Left ventricle myocardium inferior (tissue), 1 donor: ENCODE data around the gene RAP1A. TPM values are rescaled to one million over a fixed set of nuclear protein-coding genes. Genes with fewer than 3 reads are reported as not detected.

ENCODE experiments used
- DNase-seq: peaks from one replicate; pipeline ENCODE4 v3.0.0-alpha.2; 2020
- H3K27ac ChIP-seq: fragments of 200-600 bp; replicated peaks from 2 replicates; pipeline ENCODE4 v1.8.0; 2021
- H3K27me3 ChIP-seq: fragments of 200-600 bp; 2 replicates; pipeline ENCODE4 v1.8.0; 2021; ENCODE audit warnings: low read depth
- H3K36me3 ChIP-seq: fragments of 200-600 bp; 2 replicates; pipeline ENCODE4 v1.8.0; 2021
- H3K4me1 ChIP-seq: fragments of 200-600 bp; 2 replicates; pipeline ENCODE4 v1.8.0; 2021
- H3K4me3 ChIP-seq: fragments of 200-600 bp; 2 replicates; pipeline ENCODE4 v1.8.0; 2021; ENCODE audit warnings: mild to moderate bottlenecking, moderate library complexity
- H3K9me3 ChIP-seq: fragments of 200-600 bp; replicated peaks from 2 replicates; pipeline ENCODE4 v1.8.0; 2021
- intact Hi-C: fragments of 100-400 bp; cut with micrococcal nuclease; formaldehyde crosslinking; loops from one replicate; pipeline ENCODE4 v1.11.0; 2022
- total RNA-seq: library from RNA; stranded (reverse); fragmentation: NEBNext Ultra II Directional; extraction: Animal tissue kit (Norgen Biotek cat#: 25700); gene quantifications from one replicate; pipeline ENCODE4 v1.2.1, GENCODE V29; 2021
- TF ChIP-seq, protein P1 (sequence below): fragments of 200-600 bp; IDR thresholded peaks from 2 replicates; pipeline ENCODE4 v1.8.0; 2021; ENCODE audit warnings: antibody characterized with exemption, mild to moderate bottlenecking, borderline replicate concordance
- donor health status: DM: no; HTN: yes; CAD: no; lungs with severe emphysema.

The RAP1A gene
- total RNA-seq, 1 donor from 2014 or later: 112 TPM

DNA sequence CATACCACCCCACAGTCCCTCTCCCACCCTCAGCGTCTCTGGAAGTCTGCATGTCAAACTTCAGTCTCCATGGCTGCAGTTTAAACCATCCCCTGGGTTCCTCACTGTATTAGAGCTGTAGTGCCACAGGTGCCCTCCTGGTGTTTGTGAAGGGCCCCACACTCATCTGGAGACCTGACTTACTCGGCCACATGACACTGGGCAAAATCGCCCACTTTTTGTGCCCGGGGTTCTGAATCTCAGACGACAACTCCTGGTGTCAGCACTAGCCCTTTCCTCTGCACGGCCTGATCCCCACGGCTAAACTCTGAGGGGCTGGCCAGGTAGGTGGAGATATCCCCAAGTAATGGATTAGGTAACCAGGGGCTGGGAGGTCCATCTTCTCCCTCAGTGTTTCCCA, 113.1 kb downstream of the RAP1A start:
- no peak overlapping the region for H3K4me3 ChIP-seq
- H3K36me3 ChIP-seq: peaks cover 13% of the 10 kb centered on the region
- intact Hi-C loops: no loop called here
- H3K27ac ChIP-seq: peak overlapping the region; percentile 98
- no peaks in the 10 kb centered on the region for H3K27me3 ChIP-seq
- TF ChIP-seq, protein P1, sequence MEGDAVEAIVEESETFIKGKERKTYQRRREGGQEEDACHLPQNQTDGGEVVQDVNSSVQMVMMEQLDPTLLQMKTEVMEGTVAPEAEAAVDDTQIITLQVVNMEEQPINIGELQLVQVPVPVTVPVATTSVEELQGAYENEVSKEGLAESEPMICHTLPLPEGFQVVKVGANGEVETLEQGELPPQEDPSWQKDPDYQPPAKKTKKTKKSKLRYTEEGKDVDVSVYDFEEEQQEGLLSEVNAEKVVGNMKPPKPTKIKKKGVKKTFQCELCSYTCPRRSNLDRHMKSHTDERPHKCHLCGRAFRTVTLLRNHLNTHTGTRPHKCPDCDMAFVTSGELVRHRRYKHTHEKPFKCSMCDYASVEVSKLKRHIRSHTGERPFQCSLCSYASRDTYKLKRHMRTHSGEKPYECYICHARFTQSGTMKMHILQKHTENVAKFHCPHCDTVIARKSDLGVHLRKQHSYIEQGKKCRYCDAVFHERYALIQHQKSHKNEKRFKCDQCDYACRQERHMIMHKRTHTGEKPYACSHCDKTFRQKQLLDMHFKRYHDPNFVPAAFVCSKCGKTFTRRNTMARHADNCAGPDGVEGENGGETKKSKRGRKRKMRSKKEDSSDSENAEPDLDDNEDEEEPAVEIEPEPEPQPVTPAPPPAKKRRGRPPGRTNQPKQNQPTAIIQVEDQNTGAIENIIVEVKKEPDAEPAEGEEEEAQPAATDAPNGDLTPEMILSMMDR: no peak
- DNase-seq: no peak
- H3K4me1 ChIP-seq: peaks cover 100% of the 10 kb centered on the region
- no peaks in the 10 kb centered on the region for H3K9me3 ChIP-seq

DNA sequence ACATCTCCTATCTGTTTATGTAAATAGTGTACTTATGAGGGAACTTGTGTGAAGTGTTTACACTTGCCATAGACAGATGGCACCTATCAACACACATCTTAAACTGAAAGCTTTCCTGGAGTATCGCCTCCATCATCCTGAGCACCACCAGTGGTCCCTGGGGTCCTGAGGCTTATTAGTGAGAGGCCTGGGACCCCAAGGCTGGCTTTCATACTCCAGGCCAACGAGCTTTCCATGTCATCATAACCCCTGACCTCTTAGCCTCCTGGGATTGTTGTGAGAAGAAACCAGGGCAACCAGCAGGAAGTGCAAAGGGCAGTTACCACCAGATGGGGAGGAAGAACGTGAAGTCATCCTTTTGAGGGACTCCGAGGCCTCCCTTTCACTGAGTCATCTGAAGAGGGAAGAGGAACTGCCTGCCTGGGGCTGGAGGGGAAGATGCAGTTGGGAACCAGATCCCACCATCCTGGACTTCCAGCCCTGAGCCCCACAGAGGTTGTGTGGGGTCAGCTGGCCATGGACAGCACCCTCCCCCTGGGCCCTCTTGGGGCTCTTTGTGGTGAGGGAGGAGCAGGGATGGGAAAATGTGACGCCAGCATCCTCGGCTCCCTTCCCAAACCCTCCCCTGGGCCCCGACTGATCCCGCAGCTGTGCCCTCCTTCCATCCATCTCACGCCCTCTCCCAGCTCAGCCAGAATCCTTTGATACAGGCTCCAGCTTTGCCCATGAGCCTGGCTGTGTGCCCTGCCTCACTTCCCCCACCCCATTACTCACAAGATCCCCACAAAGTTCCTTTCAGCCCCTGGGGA, 113.8 kb downstream of the RAP1A start:
- Histone ChIP-seq H3K4me1 (peaks cover 99% of the 10 kb centered on the region), H3K9me3 (no peaks in the 10 kb centered on the region), H3K27ac (peak overlapping the region; percentile 98), H3K27me3 (no peaks in the 10 kb centered on the region), H3K4me3 (peak overlapping the region; percentile 83), H3K36me3 (peaks cover 13% of the 10 kb centered on the region)
- DNase-seq: peak; percentile 74
- TF ChIP-seq, protein P1: no peak
- intact Hi-C loops: no loop called here

DNA sequence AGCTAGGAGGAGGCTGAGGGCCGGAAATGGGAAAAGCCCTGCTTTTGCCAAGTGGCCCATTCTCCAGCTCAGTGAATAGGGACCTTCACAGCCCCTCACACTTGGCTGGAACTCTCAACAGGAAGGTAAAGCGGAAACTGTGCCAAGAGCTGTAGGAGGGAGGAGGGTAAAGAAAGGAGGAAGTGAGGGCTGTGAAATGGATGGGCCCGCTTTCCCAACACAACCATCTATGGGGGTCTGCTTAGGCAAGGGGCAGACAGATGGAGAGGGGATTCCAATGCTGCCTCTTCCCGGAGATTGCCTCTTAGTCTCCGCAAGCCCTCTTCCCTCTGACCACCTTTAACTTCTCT, 114.4 kb downstream of the RAP1A start:
- Histone ChIP-seq H3K27me3 (no peaks in the 10 kb centered on the region), H3K36me3 (peaks cover 13% of the 10 kb centered on the region), H3K4me3 (peak overlapping the region; percentile 83), H3K9me3 (no peaks in the 10 kb centered on the region), H3K27ac (peak overlapping the region; percentile 98), H3K4me1 (peaks cover 99% of the 10 kb centered on the region)
- TF ChIP-seq, protein P1: no peak
- intact Hi-C loops: no loop called here
- no peak for DNase-seq

DNA sequence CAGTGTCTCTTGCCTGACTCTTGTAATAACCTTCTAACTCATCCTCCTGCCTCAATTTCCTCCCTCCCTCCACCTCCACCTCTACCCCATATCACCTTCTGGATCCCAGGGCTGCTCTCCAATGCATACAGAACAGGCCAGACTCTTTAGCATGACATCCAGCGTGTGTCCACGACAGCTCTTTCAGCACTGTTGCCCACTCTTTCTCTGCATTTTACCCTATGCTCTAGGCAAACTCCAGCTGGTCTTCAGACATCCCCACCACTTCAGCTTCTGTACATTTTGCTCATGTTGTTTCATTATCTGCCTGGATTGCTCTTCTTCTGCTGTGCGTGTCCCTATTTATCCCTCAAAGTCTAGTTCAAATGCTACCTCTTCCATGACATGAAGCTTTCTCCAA, 114.8 kb downstream of the RAP1A start:
- peak overlapping the region; percentile 83 for H3K4me3 ChIP-seq
- intact Hi-C loops: no loop called here
- H3K9me3 ChIP-seq: no peaks in the 10 kb centered on the region
- peaks cover 97% of the 10 kb centered on the region for H3K4me1 ChIP-seq
- peak overlapping the region; percentile 98 for H3K27ac ChIP-seq
- DNase-seq: no peak
- TF ChIP-seq, protein P1: no peak
- no peaks in the 10 kb centered on the region for H3K27me3 ChIP-seq
- peaks cover 13% of the 10 kb centered on the region for H3K36me3 ChIP-seq

DNA sequence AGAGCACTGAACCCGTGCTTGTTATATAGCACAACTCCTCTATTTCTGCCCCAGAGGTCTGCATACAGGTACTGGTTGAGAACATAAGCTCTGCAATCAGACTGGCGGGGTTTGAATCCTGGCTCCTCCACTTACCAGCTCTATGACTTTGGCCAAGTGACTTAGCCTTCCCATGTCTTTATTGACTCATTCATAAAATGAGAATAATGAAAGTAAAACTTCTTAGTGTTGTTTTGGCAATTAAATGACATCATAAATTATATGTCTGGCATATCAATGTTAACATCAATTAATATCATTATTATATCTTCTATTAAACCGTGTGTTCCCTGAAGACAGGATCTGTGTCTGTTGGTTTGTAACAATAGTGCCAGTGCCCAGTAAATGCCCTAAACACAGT, 115.3 kb downstream of the RAP1A start:
- intact Hi-C loops: no loop called here
- TF ChIP-seq, protein P1: no peak
- Histone ChIP-seq H3K36me3 (peaks cover 13% of the 10 kb centered on the region), H3K4me3 (peak overlapping the region; percentile 83), H3K9me3 (no peaks in the 10 kb centered on the region), H3K27ac (peak overlapping the region; percentile 98), H3K27me3 (no peaks in the 10 kb centered on the region), H3K4me1 (peaks cover 97% of the 10 kb centered on the region)
- no peak for DNase-seq
